ENCODE data around the gene ELMO1. TPM values are rescaled to one million over a fixed set of nuclear protein-coding genes. Genes with fewer than 3 reads are reported as not detected.

Gene ELMO1
- total and polyA plus RNA-seq, 10 of the 15 experiments (the other 5 are each of a cell fraction or from before 2014, with no cell fraction given) = 22.6 to 85.9 (median 56.6) TPM

DNA sequence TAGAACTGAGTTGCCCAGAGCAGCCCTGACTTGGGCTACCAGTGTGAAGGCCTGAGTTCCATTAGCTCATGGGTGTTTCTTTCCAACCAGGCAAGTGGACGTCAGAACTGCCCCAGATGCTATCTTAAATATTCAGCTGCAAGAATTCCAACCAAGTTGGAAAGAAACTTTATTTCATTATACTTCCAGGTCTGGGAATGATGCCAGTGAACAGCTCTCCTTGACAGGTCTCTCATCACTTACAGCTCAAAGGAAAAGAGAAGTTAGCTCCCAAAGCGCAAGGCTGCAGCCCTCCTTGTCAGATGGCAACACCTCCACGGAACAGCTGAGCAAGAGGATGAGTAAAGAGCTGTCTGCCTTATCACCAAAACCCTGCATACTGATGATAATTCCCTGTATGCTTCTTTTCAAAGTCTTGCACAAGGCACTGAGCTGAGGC, 468.8 kb downstream of the ELMO1 start:
- DNase-seq (ENCODE audit: low read depth, low spot score) (no peak), ATAC-seq (no peak), FAIRE-seq (no peak)
- Histone ChIP-seq H3K27ac (ENCODE audit: control insufficient read depth, insufficient read depth) (no peak overlapping the region), H4K20me1 (ENCODE audit: control insufficient read depth, insufficient read depth) (no peaks in the 10 kb centered on the region), H3K9ac (ENCODE audit: control insufficient read depth, insufficient read depth, low read length) (no peak overlapping the region), H3K36me3 (ENCODE audit: control insufficient read depth in 2 of 2, insufficient read depth in 2 of 2, low read length in 1 of 2) (0 out of 4 replicates have a peak, but pooled peaks cover 0 to 4% of the 10 kb centered on the region in 2 experiments), H3K4me2 (ENCODE audit: control insufficient read depth, insufficient read depth) (no peak overlapping the region), H3K4me3 (no peak overlapping the region), H3K9me3 (replicated peaks; ENCODE audit: control insufficient read depth, insufficient read depth, low read length) (no peaks in the 10 kb centered on the region), H3K79me2 (ENCODE audit: control insufficient read depth, insufficient read depth, low read length) (no peaks in the 10 kb centered on the region), H3K27me3 (replicated peaks in 1 of 2; ENCODE audit: control insufficient read depth in 2 of 2, insufficient read depth in 2 of 2, low read length in 1 of 2) (no peaks in the 10 kb centered on the region), H3K4me1 (ENCODE audit: control insufficient read depth, insufficient read depth, low read length) (no peaks in the 10 kb centered on the region), H2AFZ (ENCODE audit: control insufficient read depth, low read depth, low read length) (no peak overlapping the region)
- 84% methylated on average over 3 of the region's 3 CpGs for WGBS (ENCODE audit: insufficient coverage, insufficient replicate concordance, low lambda C conversion rate, missing lambda C conversion rate)
- in situ Hi-C loops (cut with MboI) (no loop called here), intact Hi-C loops (cut with micrococcal nuclease; ENCODE audit: unreplicated experiment) (no loop called here)
- ChIA-PET CTCF (interaction anchor here (0.8 to 4.7 kb wide), 7 partner anchors 9 to 202 kb away, joined by 3 to 28 read pairs (median 11); no protein-coding TSS in a partner anchor), RAD21 (ENCODE audit: unreplicated experiment) (interaction anchor here (1.1 to 2.2 kb wide), 7 partner anchors 9 to 202 kb away, joined by 3 to 7 read pairs (median 3); no protein-coding TSS in a partner anchor), POLR2A (interaction anchor here (0.7 kb wide), 1 partner anchor 136 kb away, joined by 3 read pairs; no protein-coding TSS in a partner anchor), SMC1A (ENCODE audit: uncharacterized antibody, unreplicated experiment) (interaction anchor here (0.9 to 5.5 kb wide), 9 partner anchors 8 to 491 kb away, joined by 3 to 23 read pairs (median 5); no protein-coding TSS in a partner anchor)
- BruUV-seq (replicated peaks) = no TSS peak
- TF ChIP-seq ZNF274 (IDR thresholded peaks at IDR 0.05; ENCODE audit: insufficient read depth, insufficient read length) = no peak
- no peak for TF ChIP-seq BHLHE40 (IDR thresholded peaks at IDR 0.05; ENCODE audit: borderline replicate concordance in 1 of 2, low read depth in 2 of 2, low read length in 1 of 2)
- TF ChIP-seq, protein P1, sequence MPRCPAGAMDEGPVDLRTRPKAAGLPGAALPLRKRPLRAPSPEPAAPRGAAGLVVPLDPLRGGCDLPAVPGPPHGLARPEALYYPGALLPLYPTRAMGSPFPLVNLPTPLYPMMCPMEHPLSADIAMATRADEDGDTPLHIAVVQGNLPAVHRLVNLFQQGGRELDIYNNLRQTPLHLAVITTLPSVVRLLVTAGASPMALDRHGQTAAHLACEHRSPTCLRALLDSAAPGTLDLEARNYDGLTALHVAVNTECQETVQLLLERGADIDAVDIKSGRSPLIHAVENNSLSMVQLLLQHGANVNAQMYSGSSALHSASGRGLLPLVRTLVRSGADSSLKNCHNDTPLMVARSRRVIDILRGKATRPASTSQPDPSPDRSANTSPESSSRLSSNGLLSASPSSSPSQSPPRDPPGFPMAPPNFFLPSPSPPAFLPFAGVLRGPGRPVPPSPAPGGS (IDR thresholded peaks at IDR 0.05; ENCODE audit: borderline replicate concordance, insufficient read depth, low read depth, low read length, poor library complexity, severe bottlenecking) = no peak
- TF ChIP-seq SPI1 (IDR thresholded peaks at IDR 0.05; ENCODE audit: borderline replicate concordance, insufficient read depth, low read depth, low read length) = no peak
- TF ChIP-seq, protein P2, sequence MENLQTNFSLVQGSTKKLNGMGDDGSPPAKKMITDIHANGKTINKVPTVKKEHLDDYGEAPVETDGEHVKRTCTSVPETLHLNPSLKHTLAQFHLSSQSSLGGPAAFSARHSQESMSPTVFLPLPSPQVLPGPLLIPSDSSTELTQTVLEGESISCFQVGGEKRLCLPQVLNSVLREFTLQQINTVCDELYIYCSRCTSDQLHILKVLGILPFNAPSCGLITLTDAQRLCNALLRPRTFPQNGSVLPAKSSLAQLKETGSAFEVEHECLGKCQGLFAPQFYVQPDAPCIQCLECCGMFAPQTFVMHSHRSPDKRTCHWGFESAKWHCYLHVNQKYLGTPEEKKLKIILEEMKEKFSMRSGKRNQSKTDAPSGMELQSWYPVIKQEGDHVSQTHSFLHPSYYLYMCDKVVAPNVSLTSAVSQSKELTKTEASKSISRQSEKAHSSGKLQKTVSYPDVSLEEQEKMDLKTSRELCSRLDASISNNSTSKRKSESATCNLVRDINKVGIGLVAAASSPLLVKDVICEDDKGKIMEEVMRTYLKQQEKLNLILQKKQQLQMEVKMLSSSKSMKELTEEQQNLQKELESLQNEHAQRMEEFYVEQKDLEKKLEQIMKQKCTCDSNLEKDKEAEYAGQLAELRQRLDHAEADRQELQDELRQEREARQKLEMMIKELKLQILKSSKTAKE (IDR thresholded peaks at IDR 0.05; ENCODE audit: low read depth, poor library complexity, severe bottlenecking) = no peak
- TF ChIP-seq SMC3 (IDR thresholded peaks at IDR 0.05; ENCODE audit: borderline replicate concordance, low read length) = no peak
- no peak for TF ChIP-seq POU2F2 (IDR thresholded peaks at IDR 0.05; ENCODE audit: borderline replicate concordance, low read depth, low read length)
- no peak for TF ChIP-seq NBN (IDR thresholded peaks at IDR 0.05)
- TF ChIP-seq FOXK2 (IDR thresholded peaks at IDR 0.05) = no peak
- TF ChIP-seq STAT3 (IDR thresholded peaks at IDR 0.05; ENCODE audit: low read depth, low read length) = no peak
- no peak for TF ChIP-seq NFYA (IDR thresholded peaks at IDR 0.05; ENCODE audit: borderline replicate concordance, low read depth, low read length)
- TF ChIP-seq DPF2 (IDR thresholded peaks at IDR 0.05) = no peak

Data from GM12878 (cell line).